Epithelial cell of alveolus of lung (primary cell): ENCODE data around the gene PARP16. TPM values are rescaled to one million over a fixed set of nuclear protein-coding genes. Genes with fewer than 3 reads are reported as not detected.

Source experiments
- total RNA-seq: library from RNA; depleted of rRNA; stranded (reverse); fragments of >200 nt; gene quantifications from 2 replicates; pipeline ENCODE4 v1.2.1, GENCODE V29; 2015

The PARP16 gene, protein sequence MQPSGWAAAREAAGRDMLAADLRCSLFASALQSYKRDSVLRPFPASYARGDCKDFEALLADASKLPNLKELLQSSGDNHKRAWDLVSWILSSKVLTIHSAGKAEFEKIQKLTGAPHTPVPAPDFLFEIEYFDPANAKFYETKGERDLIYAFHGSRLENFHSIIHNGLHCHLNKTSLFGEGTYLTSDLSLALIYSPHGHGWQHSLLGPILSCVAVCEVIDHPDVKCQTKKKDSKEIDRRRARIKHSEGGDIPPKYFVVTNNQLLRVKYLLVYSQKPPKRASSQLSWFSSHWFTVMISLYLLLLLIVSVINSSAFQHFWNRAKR
- total RNA-seq: 4.4 and 8.5 TPM in 2 replicates

GRCh38 chr15:65286704-65287519 lies at the start of gene PARP16:
Gene PARP16 (minus strand): TSS chr15:65286883. CDS start chr15:65286426, 457 bp downstream.

DNA sequence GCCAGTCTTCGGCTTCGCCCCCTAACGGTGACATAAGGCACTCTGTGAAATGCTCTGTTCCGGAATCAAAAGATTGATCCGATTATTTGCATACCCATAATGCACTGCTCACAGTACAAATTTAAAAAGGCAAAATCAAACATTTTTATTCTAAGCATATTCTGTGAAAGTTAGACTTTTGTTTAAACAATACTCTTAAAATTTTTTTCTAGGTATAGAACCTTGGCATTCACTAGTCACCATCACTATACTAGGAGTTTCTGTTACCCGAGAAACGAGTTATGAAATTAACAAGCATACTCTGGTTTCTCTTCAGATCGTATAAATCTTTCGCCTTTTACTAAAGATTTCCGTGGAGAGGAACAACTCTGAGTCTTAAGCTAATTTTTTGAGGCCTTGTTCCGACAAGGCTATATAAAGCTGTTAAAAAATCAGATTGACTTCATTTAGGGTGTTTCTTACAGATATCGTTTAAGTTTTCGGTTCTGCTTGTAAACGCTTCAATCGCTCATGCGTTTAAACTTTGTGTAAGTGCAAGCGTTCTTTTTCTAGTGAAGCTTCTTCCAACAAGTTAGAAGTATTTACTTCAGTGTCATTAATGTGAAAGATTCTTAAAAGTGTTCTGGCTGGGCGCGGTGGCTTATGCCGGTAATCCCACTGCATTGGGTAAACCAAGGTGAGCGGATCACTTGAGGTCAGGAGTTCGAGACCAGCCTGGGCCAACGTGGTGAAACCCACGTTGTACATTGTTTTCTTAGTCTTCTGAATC lies 17.9 kb upstream of the PARP16 start, which contains the start of gene RNU5B-1:
TSS of gene RNU5B-1 (plus strand) at position 297 of the 769 bp plus-strand sequence.

DNA sequence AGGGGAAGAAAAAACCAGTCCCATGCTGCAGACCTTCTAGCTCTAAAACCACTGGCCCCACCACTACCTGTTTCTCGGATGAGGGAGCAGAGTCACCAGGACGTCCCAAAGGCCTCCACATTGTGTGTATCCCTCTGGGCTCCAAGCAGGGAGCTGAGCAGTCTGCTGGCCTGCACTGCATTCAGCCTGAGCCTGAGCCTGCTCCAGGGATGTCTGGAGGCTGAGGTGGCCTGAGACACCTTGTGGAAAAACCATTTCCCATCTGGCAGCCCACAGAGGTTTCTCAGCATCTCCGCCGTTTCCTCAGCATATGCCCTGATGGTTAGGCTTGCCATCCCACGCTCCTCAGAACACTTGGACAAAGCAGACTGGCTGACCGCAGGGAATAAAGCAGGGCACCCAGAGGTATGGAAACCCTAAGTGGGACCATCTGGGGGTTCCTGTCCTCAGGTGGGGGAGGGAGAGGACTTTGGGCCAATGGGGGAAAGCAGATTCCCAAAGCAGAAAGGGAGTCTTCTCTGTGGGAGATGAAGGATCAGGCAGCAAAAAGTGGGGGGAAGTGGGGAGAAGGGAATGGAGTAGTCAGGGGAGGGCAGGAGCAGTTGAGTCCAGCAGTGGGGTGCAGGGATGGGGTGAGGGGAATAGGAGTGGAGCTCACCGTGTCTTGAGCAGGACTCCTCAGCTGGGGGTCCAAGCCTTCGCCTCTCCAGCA lies 75.8 kb downstream of the PARP16 start, which contains the start of gene CILP:
TSS of gene CILP (minus strand) at position 704 of the 712 bp plus-strand sequence. CDS start 1,718 bp downstream, outside the sequence.

Other genes with a start within 250 kb of the PARP16 start
- gene SLC51B, start 241.5 kb downstream of the PARP16 start, total RNA-seq: 0.65 and 8.3 TPM in 2 replicates
- 39.0 and 131 TPM in 2 replicates for gene RASL12, start 218.9 kb downstream of the PARP16 start, total RNA-seq
- gene KBTBD13, start 210.1 kb downstream of the PARP16 start, total RNA-seq: 0.13 TPM in 1 of 2 replicates, not detected in the other
- 0.26 and 2.5 TPM in 2 replicates for gene UBAP1L, start 171.7 kb downstream of the PARP16 start, total RNA-seq
- gene PDCD7, start 153.1 kb downstream of the PARP16 start, total RNA-seq: 27.1 and 27.9 TPM in 2 replicates
- gene CLPX, start 101.5 kb downstream of the PARP16 start, total RNA-seq: 18.5 and 49.7 TPM in 2 replicates
- under 0.01 and 0.08 TPM in 2 replicates for gene CILP, start 75.4 kb downstream of the PARP16 start, total RNA-seq
- not detected in 2 replicates for gene RNU5A-1, start 9.2 kb upstream of the PARP16 start, total RNA-seq
- gene RNU5B-1, start 17.8 kb upstream of the PARP16 start, total RNA-seq: not detected in 2 replicates
- gene IGDCC3, start 91.1 kb upstream of the PARP16 start, total RNA-seq: 0.08 TPM in 1 of 2 replicates, not detected in the other
- 0.88 and 4.7 TPM in 2 replicates for gene IGDCC4, start 136.1 kb upstream of the PARP16 start, total RNA-seq
- gene DPP8, start 230.8 kb upstream of the PARP16 start, total RNA-seq: 25.3 and 25.6 TPM in 2 replicates
- 64.4 and 74.7 TPM in 2 replicates for gene HACD3, start 243.6 kb upstream of the PARP16 start, total RNA-seq